Progenitor cell of endocrine pancreas (in vitro differentiated cells): ENCODE measurements around the gene FLCN. TPM values are rescaled to one million over a fixed set of nuclear protein-coding genes. Genes with fewer than 3 reads are reported as not detected.

Experiments used
- DNase-seq: peaks from one replicate; pipeline ENCODE4 v3.0.0; 2021; ENCODE audit warnings: low spot score; ENCODE audit not compliant: unreplicated experiment
- H3K27ac Mint-ChIP-seq: 2 replicates; pipeline ENCODE4 v1.8.0; 2021; ENCODE audit warnings: mild to moderate bottlenecking, moderate library complexity, mixed read lengths
- H3K27me3 Mint-ChIP-seq: 2 replicates; pipeline ENCODE4 v1.8.0; 2021; ENCODE audit warnings: mixed read lengths
- H3K36me3 Mint-ChIP-seq: 2 replicates; pipeline ENCODE4 v1.8.0; 2022; ENCODE audit warnings: mixed read lengths; ENCODE audit not compliant: insufficient read depth
- H3K4me1 Mint-ChIP-seq: 2 replicates; pipeline ENCODE4 v1.8.0; 2021; ENCODE audit warnings: low read depth, mixed read lengths
- H3K4me3 Mint-ChIP-seq: 2 replicates; pipeline ENCODE4 v1.8.0; 2021; ENCODE audit warnings: low read depth, mild to moderate bottlenecking, moderate library complexity, mixed read lengths
- H3K9me3 Mint-ChIP-seq: 2 replicates; pipeline ENCODE4 v1.8.0; 2021; ENCODE audit warnings: low read depth, mixed read lengths
- total RNA-seq: library from RNA; stranded (reverse); gene quantifications from 2 replicates; pipeline ENCODE4 v1.2.1, GENCODE V29; 2021
- TF ChIP-seq, protein P1 (sequence below): fragments of 200-600 bp; sonication (generic); IDR thresholded peaks from one replicate; pipeline ENCODE4 v1.5.0; 2021; ENCODE audit warnings: antibody characterized with exemption, mild to moderate bottlenecking; ENCODE audit not compliant: unreplicated experiment

Gene FLCN
- total RNA-seq, 1 donor from 2014 or later = 58.4 TPM

DNA sequence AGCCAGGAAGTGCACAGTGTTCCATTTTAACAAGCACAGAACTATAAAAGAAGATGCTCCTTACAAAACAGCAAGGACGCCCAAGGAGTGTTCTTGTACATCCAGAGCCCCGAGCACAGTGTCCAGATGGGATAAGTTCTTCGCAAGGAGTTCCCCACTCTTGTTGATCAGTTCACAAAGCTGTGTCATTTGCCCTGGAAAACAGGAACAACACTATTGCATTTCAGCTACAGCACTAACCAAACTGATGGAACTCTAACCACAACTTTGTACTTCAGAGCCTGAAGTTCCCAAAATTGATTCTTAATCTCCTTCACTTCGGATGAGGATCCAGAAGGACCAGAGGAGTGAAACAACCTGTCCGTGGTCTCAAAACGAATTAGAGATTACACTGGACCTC, 39.0 kb upstream of the FLCN start:
- no peak overlapping the region for H3K4me3 Mint-ChIP-seq
- H3K27me3 Mint-ChIP-seq = no peaks in the 10 kb centered on the region
- peaks cover 13% of the 10 kb centered on the region for H3K4me1 Mint-ChIP-seq
- TF ChIP-seq, protein P1, sequence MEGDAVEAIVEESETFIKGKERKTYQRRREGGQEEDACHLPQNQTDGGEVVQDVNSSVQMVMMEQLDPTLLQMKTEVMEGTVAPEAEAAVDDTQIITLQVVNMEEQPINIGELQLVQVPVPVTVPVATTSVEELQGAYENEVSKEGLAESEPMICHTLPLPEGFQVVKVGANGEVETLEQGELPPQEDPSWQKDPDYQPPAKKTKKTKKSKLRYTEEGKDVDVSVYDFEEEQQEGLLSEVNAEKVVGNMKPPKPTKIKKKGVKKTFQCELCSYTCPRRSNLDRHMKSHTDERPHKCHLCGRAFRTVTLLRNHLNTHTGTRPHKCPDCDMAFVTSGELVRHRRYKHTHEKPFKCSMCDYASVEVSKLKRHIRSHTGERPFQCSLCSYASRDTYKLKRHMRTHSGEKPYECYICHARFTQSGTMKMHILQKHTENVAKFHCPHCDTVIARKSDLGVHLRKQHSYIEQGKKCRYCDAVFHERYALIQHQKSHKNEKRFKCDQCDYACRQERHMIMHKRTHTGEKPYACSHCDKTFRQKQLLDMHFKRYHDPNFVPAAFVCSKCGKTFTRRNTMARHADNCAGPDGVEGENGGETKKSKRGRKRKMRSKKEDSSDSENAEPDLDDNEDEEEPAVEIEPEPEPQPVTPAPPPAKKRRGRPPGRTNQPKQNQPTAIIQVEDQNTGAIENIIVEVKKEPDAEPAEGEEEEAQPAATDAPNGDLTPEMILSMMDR = no peak
- no peak for DNase-seq
- H3K27ac Mint-ChIP-seq = no peak overlapping the region
- peaks cover 6% of the 10 kb centered on the region for H3K36me3 Mint-ChIP-seq
- H3K9me3 Mint-ChIP-seq = no peaks in the 10 kb centered on the region

DNA sequence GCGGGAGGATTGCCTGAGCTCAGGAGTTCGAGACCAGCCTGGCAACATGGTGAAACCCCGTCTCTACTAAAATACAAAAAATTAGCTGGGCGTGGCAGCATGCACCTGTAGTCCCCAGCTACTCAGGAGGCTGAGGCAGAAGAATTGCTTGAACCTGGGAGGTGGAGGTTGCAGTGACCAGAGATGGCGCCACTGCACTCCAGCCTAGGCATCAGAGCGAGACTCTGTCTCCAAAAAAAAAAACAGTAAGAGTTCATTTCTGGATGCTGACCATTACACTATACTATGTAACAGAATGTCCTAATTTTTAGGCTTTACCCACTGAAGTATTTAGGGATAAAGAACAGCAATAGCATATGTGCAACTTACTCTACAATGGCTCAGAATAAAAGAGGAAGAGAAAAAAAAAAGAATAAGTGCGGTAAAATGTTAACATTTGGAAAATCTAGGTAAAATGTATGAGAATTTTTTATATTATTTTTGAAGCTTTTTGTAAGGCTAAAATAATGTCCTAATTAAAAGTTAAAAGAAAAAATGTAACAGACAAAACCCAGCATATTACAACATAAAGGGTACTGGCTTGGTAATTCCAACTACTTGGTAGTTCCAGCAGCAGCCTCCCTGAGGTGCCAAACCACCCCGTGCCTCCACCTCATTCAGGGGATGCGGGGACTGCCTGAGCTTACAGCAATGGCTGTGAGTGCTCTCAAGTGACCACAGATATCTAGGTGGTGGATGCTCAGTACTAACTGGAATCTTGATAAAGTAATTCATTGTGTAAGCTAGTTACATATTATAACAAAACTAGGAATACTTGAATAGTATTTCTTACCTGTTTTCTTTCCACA, 33.2 kb upstream of the FLCN start:
- TF ChIP-seq, protein P1 = peak; percentile 46
- Mint-ChIP-seq H3K27ac (no peak overlapping the region), H3K4me3 (no peak overlapping the region), H3K27me3 (no peaks in the 10 kb centered on the region), H3K36me3 (peaks cover 17% of the 10 kb centered on the region), H3K4me1 (no peaks in the 10 kb centered on the region), H3K9me3 (no peaks in the 10 kb centered on the region)
- DNase-seq = no peak

DNA sequence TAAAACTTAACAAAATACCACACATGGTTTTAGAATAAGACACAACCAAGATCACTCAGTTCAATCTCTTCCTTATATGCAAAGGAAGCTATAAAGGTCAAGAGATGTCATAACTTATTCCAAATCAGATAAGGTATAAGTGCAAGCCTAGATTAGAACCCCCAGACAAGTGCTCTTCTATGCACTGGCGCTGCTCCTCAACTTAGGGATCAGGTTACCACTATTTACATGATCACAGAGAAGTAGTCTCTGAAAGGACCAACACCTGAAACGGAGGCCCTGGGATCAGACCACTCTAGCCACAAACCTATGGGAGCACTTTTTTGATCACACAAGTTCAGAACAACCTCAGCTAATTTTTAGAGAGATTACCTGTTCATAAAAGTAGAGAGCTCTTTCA, 27.5 kb upstream of the FLCN start:
- Mint-ChIP-seq H3K4me3 (no peak overlapping the region), H3K27me3 (no peaks in the 10 kb centered on the region), H3K4me1 (no peaks in the 10 kb centered on the region), H3K9me3 (no peaks in the 10 kb centered on the region), H3K36me3 (peaks cover 25% of the 10 kb centered on the region), H3K27ac (no peak overlapping the region)
- DNase-seq = no peak
- TF ChIP-seq, protein P1 = no peak

DNA sequence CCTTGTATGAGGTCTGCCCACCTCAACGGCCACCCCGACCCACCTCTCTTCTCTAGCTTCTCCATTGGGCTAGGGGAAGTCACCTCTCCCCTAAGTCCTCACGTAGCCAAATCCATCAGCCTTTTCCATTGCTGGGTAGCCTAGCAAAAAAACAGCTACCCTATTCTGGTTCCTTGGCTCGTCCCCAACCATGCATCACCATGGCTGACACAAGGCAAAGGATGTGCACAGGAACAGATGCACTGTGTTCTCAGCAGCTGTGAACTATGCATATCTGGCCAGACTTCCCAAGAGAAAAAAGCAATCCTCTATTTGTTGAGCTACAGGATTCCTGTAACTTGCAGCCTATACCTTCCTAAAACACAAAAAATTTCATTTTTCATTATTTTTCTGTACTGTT, 22.0 kb upstream of the FLCN start:
- Mint-ChIP-seq H3K4me1 (no peaks in the 10 kb centered on the region), H3K9me3 (no peaks in the 10 kb centered on the region), H3K4me3 (no peak overlapping the region), H3K27me3 (no peaks in the 10 kb centered on the region), H3K36me3 (peaks cover 30% of the 10 kb centered on the region), H3K27ac (no peak overlapping the region)
- DNase-seq = no peak
- TF ChIP-seq, protein P1 = no peak

DNA sequence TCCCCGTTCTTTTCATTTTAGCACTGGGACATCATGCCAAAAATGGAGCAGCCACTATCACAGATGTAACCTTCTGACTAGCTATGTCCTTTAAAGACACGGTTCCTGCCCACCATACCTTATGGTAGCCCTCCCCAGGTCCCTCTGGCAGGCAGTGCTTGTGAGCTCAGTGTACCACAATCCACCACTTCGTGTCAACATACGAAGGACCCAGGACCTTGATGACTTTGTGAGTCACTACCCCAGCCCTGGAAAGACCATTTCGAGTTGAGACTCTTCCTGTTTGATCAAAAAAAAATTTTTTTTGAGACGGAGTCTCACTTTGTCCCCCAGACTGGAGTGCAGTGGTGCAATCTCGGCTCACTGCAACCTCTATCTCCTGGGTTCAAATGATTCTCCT, 21.0 kb upstream of the FLCN start:
- H3K27me3 Mint-ChIP-seq = no peaks in the 10 kb centered on the region
- peaks cover 1% of the 10 kb centered on the region for H3K4me1 Mint-ChIP-seq
- H3K36me3 Mint-ChIP-seq = peaks cover 32% of the 10 kb centered on the region
- no peak overlapping the region for H3K27ac Mint-ChIP-seq
- H3K4me3 Mint-ChIP-seq = no peak overlapping the region
- DNase-seq = no peak
- TF ChIP-seq, protein P1 = no peak
- no peaks in the 10 kb centered on the region for H3K9me3 Mint-ChIP-seq
